ENCODE results near the gene LRP1.
A peak's percentile ranks its signal among the peaks of the same experiment; 100 is the strongest.

LRP1 gene

GRCh38 chr12:57146961-57147944 lies 19.0 kb downstream of the LRP1 start, which contains the start of gene LRP1-AS:
LRP1-AS (minus strand) TSS chr12:57147619.
- Histone ChIP-seq H3K9ac (ENCODE audit: low read depth in 1 of 2, low read length in 2 of 2) (peak within 1 kb of the TSS; percentile 45 to 68), H3K27ac (ENCODE audit: low read depth in 2 of 2, low read length in 2 of 2) (peak within 1 kb of the TSS; percentile 85 to 93), H3K4me3 (ENCODE audit: low read length in 2 of 2) (peak within 1 kb of the TSS; percentile 27 to 37), H3K9me3 (ENCODE audit: control insufficient read depth in 2 of 2, low read length in 2 of 2) (no peaks in the 10 kb centered on the region), H3K27me3 (ENCODE audit: control insufficient read depth in 2 of 2, insufficient read depth in 2 of 2, low read length in 2 of 2) (no peaks in the 10 kb centered on the region), H3K36me3 (ENCODE audit: control insufficient read depth in 2 of 2, insufficient read depth in 2 of 2, low read length in 2 of 2) (peaks cover 27 to 42% of the 10 kb centered on the region in 2 donors), H3K4me1 (ENCODE audit: control insufficient read depth in 2 of 2, insufficient read depth in 2 of 2, low read length in 2 of 2) (peaks cover 62 to 64% of the 10 kb centered on the region in 2 donors)

- peak overlapping the region; percentile 81 to 93 for H3K27ac ChIP-seq (ENCODE audit: low read depth in 2 of 2, low read length in 2 of 2)
- H3K9ac ChIP-seq (ENCODE audit: low read depth in 1 of 2, low read length in 2 of 2), result peak overlapping the region; percentile 57 to 68
- H3K4me3 ChIP-seq (ENCODE audit: low read length in 2 of 2), result peak overlapping the region; percentile 2 to 37
- H3K4me1 ChIP-seq (ENCODE audit: control insufficient read depth in 2 of 2, insufficient read depth in 2 of 2, low read length in 2 of 2), result peaks cover 63 to 73% of the 10 kb centered on the region in 2 donors
- no peaks in the 10 kb centered on the region for H3K27me3 ChIP-seq (ENCODE audit: control insufficient read depth in 2 of 2, insufficient read depth in 2 of 2, low read length in 2 of 2)
- H3K9me3 ChIP-seq (ENCODE audit: control insufficient read depth in 2 of 2, low read length in 2 of 2), result no peaks in the 10 kb centered on the region
- H3K36me3 ChIP-seq (ENCODE audit: control insufficient read depth in 2 of 2, insufficient read depth in 2 of 2, low read length in 2 of 2), result peaks cover 20 to 34% of the 10 kb centered on the region in 2 donors
Measured at GRCh38 chr12:57148469-57149244, 20.4 kb downstream of the LRP1 start.

- peak overlapping the region; percentile 57 to 68 for H3K9ac ChIP-seq (ENCODE audit: low read depth in 1 of 2, low read length in 2 of 2)
- H3K9me3 ChIP-seq (ENCODE audit: control insufficient read depth in 2 of 2, low read length in 2 of 2), result no peaks in the 10 kb centered on the region
- peak overlapping the region; percentile 81 to 93 for H3K27ac ChIP-seq (ENCODE audit: low read depth in 2 of 2, low read length in 2 of 2)
- no peaks in the 10 kb centered on the region for H3K27me3 ChIP-seq (ENCODE audit: control insufficient read depth in 2 of 2, insufficient read depth in 2 of 2, low read length in 2 of 2)
- H3K36me3 ChIP-seq (ENCODE audit: control insufficient read depth in 2 of 2, insufficient read depth in 2 of 2, low read length in 2 of 2), result peaks cover 24 to 35% of the 10 kb centered on the region in 2 donors
- H3K4me3 ChIP-seq (ENCODE audit: low read length in 2 of 2), result peak overlapping the region; percentile 6 to 26
- H3K4me1 ChIP-seq (ENCODE audit: control insufficient read depth in 2 of 2, insufficient read depth in 2 of 2, low read length in 2 of 2), result peaks cover 63 to 73% of the 10 kb centered on the region in 2 donors
Measured at GRCh38 chr12:57149245-57149900, 21.1 kb downstream of the LRP1 start.

GRCh38 chr12:57150400-57151000 lies 22.2 kb downstream of the LRP1 start:
- H3K27me3 ChIP-seq (ENCODE audit: control insufficient read depth in 2 of 2, insufficient read depth in 2 of 2, low read length in 2 of 2), result no peaks in the 10 kb centered on the region
- H3K9me3 ChIP-seq (ENCODE audit: control insufficient read depth in 2 of 2, low read length in 2 of 2), result no peaks in the 10 kb centered on the region
- peaks cover 25 to 34% of the 10 kb centered on the region in 2 donors for H3K36me3 ChIP-seq (ENCODE audit: control insufficient read depth in 2 of 2, insufficient read depth in 2 of 2, low read length in 2 of 2)
- H3K9ac ChIP-seq (ENCODE audit: low read depth in 1 of 2, low read length in 2 of 2), result no peak overlapping the region
- peaks cover 62 to 69% of the 10 kb centered on the region in 2 donors for H3K4me1 ChIP-seq (ENCODE audit: control insufficient read depth in 2 of 2, insufficient read depth in 2 of 2, low read length in 2 of 2)
- peak overlapping the region; percentile 2 to 93 for H3K27ac ChIP-seq (ENCODE audit: low read depth in 2 of 2, low read length in 2 of 2)
- no peak overlapping the region for H3K4me3 ChIP-seq (ENCODE audit: low read length in 2 of 2)

- H3K27ac ChIP-seq (ENCODE audit: low read depth in 2 of 2, low read length in 2 of 2), result peak overlapping the region; percentile 54 to 74
- no peak overlapping the region for H3K9ac ChIP-seq (ENCODE audit: low read depth in 1 of 2, low read length in 2 of 2)
- no peaks in the 10 kb centered on the region for H3K9me3 ChIP-seq (ENCODE audit: control insufficient read depth in 2 of 2, low read length in 2 of 2)
- H3K4me3 ChIP-seq (ENCODE audit: low read length in 2 of 2), result no peak overlapping the region
- no peaks in the 10 kb centered on the region for H3K27me3 ChIP-seq (ENCODE audit: control insufficient read depth in 2 of 2, insufficient read depth in 2 of 2, low read length in 2 of 2)
- H3K4me1 ChIP-seq (ENCODE audit: control insufficient read depth in 2 of 2, insufficient read depth in 2 of 2, low read length in 2 of 2), result peaks cover 49 to 55% of the 10 kb centered on the region in 2 donors
- peaks cover 30 to 42% of the 10 kb centered on the region in 2 donors for H3K36me3 ChIP-seq (ENCODE audit: control insufficient read depth in 2 of 2, insufficient read depth in 2 of 2, low read length in 2 of 2)
Measured at GRCh38 chr12:57151741-57152630, 23.7 kb downstream of the LRP1 start.

- Histone ChIP-seq H3K9me3 (ENCODE audit: control insufficient read depth in 2 of 2, low read length in 2 of 2) (no peaks in the 10 kb centered on the region), H3K27ac (ENCODE audit: low read depth in 2 of 2, low read length in 2 of 2) (peak overlapping the region; percentile 54 to 74), H3K9ac (ENCODE audit: low read depth in 1 of 2, low read length in 2 of 2) (no peak overlapping the region), H3K36me3 (ENCODE audit: control insufficient read depth in 2 of 2, insufficient read depth in 2 of 2, low read length in 2 of 2) (peaks cover 32 to 47% of the 10 kb centered on the region in 2 donors), H3K4me3 (ENCODE audit: low read length in 2 of 2) (no peak overlapping the region), H3K27me3 (ENCODE audit: control insufficient read depth in 2 of 2, insufficient read depth in 2 of 2, low read length in 2 of 2) (no peaks in the 10 kb centered on the region), H3K4me1 (ENCODE audit: control insufficient read depth in 2 of 2, insufficient read depth in 2 of 2, low read length in 2 of 2) (peaks cover 43 to 49% of the 10 kb centered on the region in 2 donors)
Measured at GRCh38 chr12:57152639-57153038, 24.4 kb downstream of the LRP1 start.

- Histone ChIP-seq H3K4me3 (ENCODE audit: low read length in 2 of 2) (no peak overlapping the region), H3K36me3 (ENCODE audit: control insufficient read depth in 2 of 2, insufficient read depth in 2 of 2, low read length in 2 of 2) (peaks cover 41 to 54% of the 10 kb centered on the region in 2 donors), H3K27ac (ENCODE audit: low read depth in 2 of 2, low read length in 2 of 2) (peak overlapping the region in 1 of 2 donors; percentile 74), H3K9me3 (ENCODE audit: control insufficient read depth in 2 of 2, low read length in 2 of 2) (no peaks in the 10 kb centered on the region), H3K27me3 (ENCODE audit: control insufficient read depth in 2 of 2, insufficient read depth in 2 of 2, low read length in 2 of 2) (no peaks in the 10 kb centered on the region), H3K9ac (ENCODE audit: low read depth in 1 of 2, low read length in 2 of 2) (no peak overlapping the region), H3K4me1 (ENCODE audit: control insufficient read depth in 2 of 2, insufficient read depth in 2 of 2, low read length in 2 of 2) (peaks cover 34 to 40% of the 10 kb centered on the region in 2 donors)
Measured at GRCh38 chr12:57153415-57153997, 25.2 kb downstream of the LRP1 start.

- H3K4me1 ChIP-seq (ENCODE audit: control insufficient read depth in 2 of 2, insufficient read depth in 2 of 2, low read length in 2 of 2), result peaks cover 28 to 34% of the 10 kb centered on the region in 2 donors
- H3K36me3 ChIP-seq (ENCODE audit: control insufficient read depth in 2 of 2, insufficient read depth in 2 of 2, low read length in 2 of 2), result peaks cover 47 to 59% of the 10 kb centered on the region in 2 donors
- H3K9ac ChIP-seq (ENCODE audit: low read depth in 1 of 2, low read length in 2 of 2), result no peak overlapping the region
- no peak overlapping the region for H3K4me3 ChIP-seq (ENCODE audit: low read length in 2 of 2)
- no peak overlapping the region for H3K27ac ChIP-seq (ENCODE audit: low read depth in 2 of 2, low read length in 2 of 2)
- no peaks in the 10 kb centered on the region for H3K9me3 ChIP-seq (ENCODE audit: control insufficient read depth in 2 of 2, low read length in 2 of 2)
- H3K27me3 ChIP-seq (ENCODE audit: control insufficient read depth in 2 of 2, insufficient read depth in 2 of 2, low read length in 2 of 2), result no peaks in the 10 kb centered on the region
Measured at GRCh38 chr12:57154076-57154475, 25.8 kb downstream of the LRP1 start.

Data from mucosa of rectum (tissue), 2 donors.